Measurements from ENCODE around the gene FAM83C. TPM values are rescaled to one million over a fixed set of nuclear protein-coding genes. Genes with fewer than 3 reads are reported as not detected.

FAM83C gene
- polyA plus RNA-seq, 2 of the 4 experiments (the other 2 are of a cell fraction) = not detected

- POLR2A ChIA-PET = no interaction called here
- no peak for DNase-seq (ENCODE audit: low read depth in 1 of 2, low spot score in 1 of 2)
- ATAC-seq = peak; percentile 7 to 26; a peak in 1 of 6 replicates
- 55% methylated on average over 7 of the region's 7 CpGs for WGBS (ENCODE audit: missing lambda C conversion rate)
- Histone ChIP-seq H3K9me3 (no peaks in the 10 kb centered on the region), H3K4me3 (no peak overlapping the region), H3K4me1 (peaks cover 11% of the 10 kb centered on the region), H3K4me2 (no peak overlapping the region), H3K27ac (0 out of 6 replicates have a peak overlapping the region, but pooled peaks of 1 of the 2 experiments have one; percentile 1)
- TF ChIP-seq NR3C1 (IDR thresholded peaks at IDR 0.05) = no peak
- no peak for TF ChIP-seq RARB (CRISPR knock-in tag; IDR thresholded peaks at IDR 0.05)
- FAIRE-seq = no peak
- CTCF ChIA-PET = interaction anchor here (0.6 to 10.6 kb wide), 5 partner anchors 9 to 149 kb away, joined by 3 to 138 read pairs (median 9); no protein-coding TSS in a partner anchor
Observed at GRCh38 chr20:35290186-35290886, 1.9 kb downstream of the FAM83C start.

- Histone ChIP-seq H3K4me2 (no peak overlapping the region), H3K4me3 (no peak overlapping the region), H3K27ac (no peak overlapping the region), H3K9me3 (no peaks in the 10 kb centered on the region), H3K4me1 (peaks cover 14% of the 10 kb centered on the region)
- DNase-seq (ENCODE audit: low read depth in 1 of 2, low spot score in 1 of 2) (no peak), FAIRE-seq (no peak), ATAC-seq (no peak)
- ChIA-PET POLR2A (no interaction called here), CTCF (interaction anchor here (0.9 to 10.6 kb wide), 9 partner anchors 9 to 850 kb away, joined by 3 to 138 read pairs (median 4); partner anchors contain the start of gene GDF5)
- TF ChIP-seq RAD21 (conservative IDR thresholded peaks at IDR 0.05 in 1 of 2, IDR thresholded peaks at IDR 0.05 in 1 of 2) (no peak), HES2 (IDR thresholded peaks at IDR 0.05) (no peak), POLR2A (IDR thresholded peaks at IDR 0.05; ENCODE audit: low read length) (no peak), RFX5 (IDR thresholded peaks at IDR 0.05) (no peak), NFE2L2 (conservative IDR thresholded peaks at IDR 0.05; ENCODE audit: low read length) (no peak), MAZ (IDR thresholded peaks at IDR 0.05; ENCODE audit: borderline replicate concordance, low read depth, low read length) (no peak), SMC3 (IDR thresholded peaks at IDR 0.05) (no peak), HOXB13 (CRISPR knock-in tag; IDR thresholded peaks at IDR 0.05; ENCODE audit: low read depth) (no peak)
- WGBS (ENCODE audit: missing lambda C conversion rate) = 94% methylated on average over 17 of the region's 19 CpGs
Observed at GRCh38 chr20:35288325-35289060, 3.7 kb downstream of the FAM83C start.

- no peak for ATAC-seq
- 87% methylated on average over 22 of the region's 28 CpGs for WGBS (ENCODE audit: missing lambda C conversion rate)
- DNase-seq (ENCODE audit: low read depth in 1 of 2, low spot score in 1 of 2) = no peak
- H3K27ac ChIP-seq = 0 out of 6 replicates have a peak overlapping the region, but pooled peaks of 1 of the 2 experiments have one; percentile 15
- FAIRE-seq = no peak
- TF ChIP-seq BCL3 (IDR thresholded peaks at IDR 0.05) (no peak), CTCF (IDR thresholded peaks at IDR 0.05) (no peak), TFCP2L1 (CRISPR knock-in tag; IDR thresholded peaks at IDR 0.05) (no peak), RAD21 (conservative IDR thresholded peaks at IDR 0.05 in 1 of 2, IDR thresholded peaks at IDR 0.05 in 1 of 2) (no peak), ZSCAN20 (CRISPR knock-in tag; IDR thresholded peaks at IDR 0.05) (no peak)
- H3K4me3 ChIP-seq = no peak overlapping the region
- no peak overlapping the region for H3K4me2 ChIP-seq
- peaks cover 22% of the 10 kb centered on the region for H3K4me1 ChIP-seq
- no peaks in the 10 kb centered on the region for H3K9me3 ChIP-seq
- ChIA-PET POLR2A (no interaction called here), CTCF (interaction anchor here (0.7 to 10.6 kb wide), 6 partner anchors 12 to 191 kb away, joined by 3 to 138 read pairs (median 8); no protein-coding TSS in a partner anchor)
Observed at GRCh38 chr20:35287509-35288324, 4.5 kb downstream of the FAM83C start.

All from A549 (cell line).